GM12878 (cell line): ENCODE measurements around the gene RAPGEF1. TPM values are rescaled to one million over a fixed set of nuclear protein-coding genes. Genes with fewer than 3 reads are reported as not detected.

Experiments used
- BCL11A ChIP-seq: IDR thresholded peaks from 2 replicates; pipeline ENCODE4 v1.6.1; 2011; ENCODE audit warnings: low read depth, low read length
- CEBPB ChIP-seq, 2 experiments: fragments of 150-350 bp in 1 of 2; IDR thresholded peaks; 2 replicates each; pipeline ENCODE4 v1.6.1; 2012 to 2014; ENCODE audit warnings: low read depth in 2 of 2, low read length in 2 of 2, borderline replicate concordance in 1 of 2, inconsistent platforms in 1 of 2
- CHD2 ChIP-seq: IDR thresholded peaks from 2 replicates; pipeline ENCODE4 v1.6.1; 2011; ENCODE audit warnings: low read depth, low read length, improper control_type of control experiment, borderline replicate concordance
- CREB1 ChIP-seq: IDR thresholded peaks from 2 replicates; pipeline ENCODE4 v1.6.1; 2012; ENCODE audit warnings: low read depth, mild to moderate bottlenecking, inconsistent platforms
- DPF2 ChIP-seq: fragments of 450-650 bp; IDR thresholded peaks from 2 replicates; pipeline ENCODE4 v1.6.1; 2017; ENCODE audit warnings: mild to moderate bottlenecking
- EED ChIP-seq: sonication (generic); IDR thresholded peaks from 2 replicates; pipeline ENCODE4 v1.6.1; 2016; ENCODE audit warnings: antibody characterized with exemption, low read depth
- FOS ChIP-seq: IDR thresholded peaks from 3 replicates; pipeline ENCODE4 v1.6.1; 2011; ENCODE audit warnings: borderline replicate concordance; ENCODE audit not compliant: insufficient read length; ENCODE audit errors: extremely low read depth
- JUNB ChIP-seq: IDR thresholded peaks from 2 replicates; pipeline ENCODE4 v1.6.1; 2016; ENCODE audit warnings: antibody characterized with exemption, mild to moderate bottlenecking
- PML ChIP-seq: IDR thresholded peaks from 2 replicates; pipeline ENCODE4 v1.6.1; 2012; ENCODE audit warnings: low read length, inconsistent platforms
- SMARCA5 ChIP-seq: fragments of 450-650 bp; IDR thresholded peaks from 2 replicates; pipeline ENCODE4 v1.6.1; 2017; ENCODE audit warnings: mild to moderate bottlenecking
- TBL1XR1 ChIP-seq: IDR thresholded peaks from 2 replicates; pipeline ENCODE4 v1.6.1; 2012; ENCODE audit warnings: low read depth, low read length, improper control_type of control experiment
- WRNIP1 ChIP-seq: IDR thresholded peaks from 2 replicates; pipeline ENCODE4 v1.6.1; 2011; ENCODE audit warnings: low read depth, low read length, improper control_type of control experiment, borderline replicate concordance
- ZNF207 ChIP-seq: fragments of 450-650 bp; IDR thresholded peaks from 2 replicates; pipeline ENCODE4 v1.6.1; 2014; ENCODE audit warnings: antibody characterized with exemption, mild to moderate bottlenecking, borderline replicate concordance
- polyA plus RNA-seq, 11 experiments: library from polyadenylated mRNA; depleted of rRNA in 4 of 11; unstranded in 6 of 11; stranded (reverse) in 5 of 11; fragments of >200 nt; fragmentation: Nextera tagmentation in 4 of 11; fragmentation: Illumina TruSeq in 1 of 11; extraction: Ambion mirVana in 4 of 11; extraction: Trizol in 1 of 11; gene quantifications; 1 replicate in 1 of 11; 2 replicates in 10 of 11; pipeline versions ENCODE4 v1.2.1 to v1.2.3, GENCODE V29; 2011 to 2016; ENCODE audit warnings: inconsistent platforms in 2 of 11, missing spikeins in 2 of 11, low read depth in 1 of 11
- total RNA-seq, 4 experiments: library from RNA; depleted of rRNA in 3 of 4; stranded (reverse); fragments of >200 nt in 3 of 4; fragmentation: Illumina TruSeq in 1 of 4; extraction: Trizol in 1 of 4; gene quantifications; 2 replicates each; pipeline versions ENCODE4 v1.2.1 to v1.2.3, GENCODE V29; 2013 to 2021
- TF ChIP-seq, protein P1 (sequence below): fragments of 450-650 bp; formaldehyde crosslinking; IDR thresholded peaks from 2 replicates; pipeline ENCODE4 v1.4.0; 2020; ENCODE audit warnings: mild to moderate bottlenecking, moderate library complexity
- TF ChIP-seq, protein P2 (sequence below): IDR thresholded peaks from 2 replicates; pipeline ENCODE4 v1.6.1; 2011; ENCODE audit warnings: borderline replicate concordance, low read depth, mild to moderate bottlenecking, moderate library complexity, low read length; ENCODE audit not compliant: insufficient read depth, poor library complexity, severe bottlenecking
- TF ChIP-seq, protein P3 (sequence below): fragments of 450-650 bp; IDR thresholded peaks from 2 replicates; pipeline ENCODE4 v1.6.1; 2017; ENCODE audit warnings: borderline replicate concordance
- TF ChIP-seq, protein P4 (sequence below): fragments of 450-650 bp; formaldehyde crosslinking; IDR thresholded peaks from 2 replicates; pipeline ENCODE4 v1.4.0; 2022; ENCODE audit warnings: mild to moderate bottlenecking, moderate library complexity
- TF ChIP-seq, protein P5 (sequence below): fragments of 450-650 bp; IDR thresholded peaks from 2 replicates; pipeline ENCODE4 v1.6.1; 2016; ENCODE audit warnings: mild to moderate bottlenecking

The RAPGEF1 gene
- total and polyA plus RNA-seq, 10 of the 15 experiments (the other 5 are each of a cell fraction or from before 2014, with no cell fraction given): 0.42 to 113 (median 45.9) TPM

DNA sequence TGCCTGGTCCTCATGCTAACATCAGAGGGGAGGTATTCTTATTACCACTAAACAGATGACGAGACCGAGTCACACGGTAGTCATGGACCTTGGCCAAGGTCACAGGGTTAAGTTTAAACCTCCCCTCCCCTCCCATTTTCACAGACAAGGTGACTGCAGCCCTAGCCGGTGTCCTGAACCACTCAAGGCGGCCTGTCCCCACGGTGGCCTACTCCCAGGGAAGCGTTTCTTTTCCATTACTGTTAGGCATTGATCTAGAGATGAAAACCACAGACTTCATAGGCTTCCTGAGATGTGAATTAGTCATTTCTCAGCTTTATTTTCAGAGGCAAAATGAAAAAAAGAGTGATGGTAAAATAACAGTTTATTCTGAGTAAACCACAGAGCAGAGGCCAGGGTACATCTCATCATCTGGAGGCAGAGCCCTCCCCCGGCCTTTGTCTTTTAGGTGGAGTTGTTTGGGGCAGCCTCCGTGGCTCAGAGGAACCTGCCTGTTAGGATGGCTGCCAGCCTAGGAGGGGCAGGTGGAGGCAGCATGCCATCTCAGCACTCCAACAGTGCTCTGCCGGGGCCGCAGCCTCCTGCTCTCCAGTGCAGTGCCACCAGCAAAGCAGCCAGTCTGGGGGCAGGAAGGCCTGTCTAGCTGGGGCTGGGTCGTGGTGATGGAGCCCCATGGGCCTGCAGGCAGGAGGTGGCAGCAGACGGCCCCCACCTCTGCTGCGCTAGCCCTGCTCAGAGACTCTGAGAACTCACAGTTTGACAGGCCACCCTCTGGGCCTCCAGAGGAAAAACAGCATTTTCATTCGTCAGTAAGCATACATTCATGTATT, 71.2 kb downstream of the RAPGEF1 start (continued):
- peak; percentile 74 for TF ChIP-seq JUNB
- peak; percentile 60; the same call in 1 of the 2 replicates for TF ChIP-seq CHD2
- no peak for TF ChIP-seq PML
- no peak for TF ChIP-seq CEBPB (IDR thresholded peaks at IDR 0.05; ENCODE audit: borderline replicate concordance in 1 of 2, low read depth in 2 of 2, low read length in 2 of 2)
- no peak; the same call in 1 of the 2 replicates for TF ChIP-seq DPF2
- peak; percentile 45; the same call in 1 of the 2 replicates for TF ChIP-seq SMARCA5
- TF ChIP-seq WRNIP1: no peak
- no peak for TF ChIP-seq CREB1
- no peak for TF ChIP-seq FOS
- TF ChIP-seq, protein P1, sequence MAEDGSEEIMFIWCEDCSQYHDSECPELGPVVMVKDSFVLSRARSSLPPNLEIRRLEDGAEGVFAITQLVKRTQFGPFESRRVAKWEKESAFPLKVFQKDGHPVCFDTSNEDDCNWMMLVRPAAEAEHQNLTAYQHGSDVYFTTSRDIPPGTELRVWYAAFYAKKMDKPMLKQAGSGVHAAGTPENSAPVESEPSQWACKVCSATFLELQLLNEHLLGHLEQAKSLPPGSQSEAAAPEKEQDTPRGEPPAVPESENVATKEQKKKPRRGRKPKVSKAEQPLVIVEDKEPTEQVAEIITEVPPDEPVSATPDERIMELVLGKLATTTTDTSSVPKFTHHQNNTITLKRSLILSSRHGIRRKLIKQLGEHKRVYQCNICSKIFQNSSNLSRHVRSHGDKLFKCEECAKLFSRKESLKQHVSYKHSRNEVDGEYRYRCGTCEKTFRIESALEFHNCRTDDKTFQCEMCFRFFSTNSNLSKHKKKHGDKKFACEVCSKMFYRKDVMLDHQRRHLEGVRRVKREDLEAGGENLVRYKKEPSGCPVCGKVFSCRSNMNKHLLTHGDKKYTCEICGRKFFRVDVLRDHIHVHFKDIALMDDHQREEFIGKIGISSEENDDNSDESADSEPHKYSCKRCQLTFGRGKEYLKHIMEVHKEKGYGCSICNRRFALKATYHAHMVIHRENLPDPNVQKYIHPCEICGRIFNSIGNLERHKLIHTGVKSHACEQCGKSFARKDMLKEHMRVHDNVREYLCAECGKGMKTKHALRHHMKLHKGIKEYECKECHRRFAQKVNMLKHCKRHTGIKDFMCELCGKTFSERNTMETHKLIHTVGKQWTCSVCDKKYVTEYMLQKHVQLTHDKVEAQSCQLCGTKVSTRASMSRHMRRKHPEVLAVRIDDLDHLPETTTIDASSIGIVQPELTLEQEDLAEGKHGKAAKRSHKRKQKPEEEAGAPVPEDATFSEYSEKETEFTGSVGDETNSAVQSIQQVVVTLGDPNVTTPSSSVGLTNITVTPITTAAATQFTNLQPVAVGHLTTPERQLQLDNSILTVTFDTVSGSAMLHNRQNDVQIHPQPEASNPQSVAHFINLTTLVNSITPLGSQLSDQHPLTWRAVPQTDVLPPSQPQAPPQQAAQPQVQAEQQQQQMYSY (CRISPR knock-in tag): no peak
- TF ChIP-seq, protein P2, sequence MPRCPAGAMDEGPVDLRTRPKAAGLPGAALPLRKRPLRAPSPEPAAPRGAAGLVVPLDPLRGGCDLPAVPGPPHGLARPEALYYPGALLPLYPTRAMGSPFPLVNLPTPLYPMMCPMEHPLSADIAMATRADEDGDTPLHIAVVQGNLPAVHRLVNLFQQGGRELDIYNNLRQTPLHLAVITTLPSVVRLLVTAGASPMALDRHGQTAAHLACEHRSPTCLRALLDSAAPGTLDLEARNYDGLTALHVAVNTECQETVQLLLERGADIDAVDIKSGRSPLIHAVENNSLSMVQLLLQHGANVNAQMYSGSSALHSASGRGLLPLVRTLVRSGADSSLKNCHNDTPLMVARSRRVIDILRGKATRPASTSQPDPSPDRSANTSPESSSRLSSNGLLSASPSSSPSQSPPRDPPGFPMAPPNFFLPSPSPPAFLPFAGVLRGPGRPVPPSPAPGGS: peak; percentile 84
- TF ChIP-seq, protein P3, sequence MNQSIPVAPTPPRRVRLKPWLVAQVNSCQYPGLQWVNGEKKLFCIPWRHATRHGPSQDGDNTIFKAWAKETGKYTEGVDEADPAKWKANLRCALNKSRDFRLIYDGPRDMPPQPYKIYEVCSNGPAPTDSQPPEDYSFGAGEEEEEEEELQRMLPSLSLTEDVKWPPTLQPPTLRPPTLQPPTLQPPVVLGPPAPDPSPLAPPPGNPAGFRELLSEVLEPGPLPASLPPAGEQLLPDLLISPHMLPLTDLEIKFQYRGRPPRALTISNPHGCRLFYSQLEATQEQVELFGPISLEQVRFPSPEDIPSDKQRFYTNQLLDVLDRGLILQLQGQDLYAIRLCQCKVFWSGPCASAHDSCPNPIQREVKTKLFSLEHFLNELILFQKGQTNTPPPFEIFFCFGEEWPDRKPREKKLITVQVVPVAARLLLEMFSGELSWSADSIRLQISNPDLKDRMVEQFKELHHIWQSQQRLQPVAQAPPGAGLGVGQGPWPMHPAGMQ: no peak
- TF ChIP-seq BCL11A: peak; percentile 23; the same call in 1 of the 2 replicates
- TF ChIP-seq, protein P4, sequence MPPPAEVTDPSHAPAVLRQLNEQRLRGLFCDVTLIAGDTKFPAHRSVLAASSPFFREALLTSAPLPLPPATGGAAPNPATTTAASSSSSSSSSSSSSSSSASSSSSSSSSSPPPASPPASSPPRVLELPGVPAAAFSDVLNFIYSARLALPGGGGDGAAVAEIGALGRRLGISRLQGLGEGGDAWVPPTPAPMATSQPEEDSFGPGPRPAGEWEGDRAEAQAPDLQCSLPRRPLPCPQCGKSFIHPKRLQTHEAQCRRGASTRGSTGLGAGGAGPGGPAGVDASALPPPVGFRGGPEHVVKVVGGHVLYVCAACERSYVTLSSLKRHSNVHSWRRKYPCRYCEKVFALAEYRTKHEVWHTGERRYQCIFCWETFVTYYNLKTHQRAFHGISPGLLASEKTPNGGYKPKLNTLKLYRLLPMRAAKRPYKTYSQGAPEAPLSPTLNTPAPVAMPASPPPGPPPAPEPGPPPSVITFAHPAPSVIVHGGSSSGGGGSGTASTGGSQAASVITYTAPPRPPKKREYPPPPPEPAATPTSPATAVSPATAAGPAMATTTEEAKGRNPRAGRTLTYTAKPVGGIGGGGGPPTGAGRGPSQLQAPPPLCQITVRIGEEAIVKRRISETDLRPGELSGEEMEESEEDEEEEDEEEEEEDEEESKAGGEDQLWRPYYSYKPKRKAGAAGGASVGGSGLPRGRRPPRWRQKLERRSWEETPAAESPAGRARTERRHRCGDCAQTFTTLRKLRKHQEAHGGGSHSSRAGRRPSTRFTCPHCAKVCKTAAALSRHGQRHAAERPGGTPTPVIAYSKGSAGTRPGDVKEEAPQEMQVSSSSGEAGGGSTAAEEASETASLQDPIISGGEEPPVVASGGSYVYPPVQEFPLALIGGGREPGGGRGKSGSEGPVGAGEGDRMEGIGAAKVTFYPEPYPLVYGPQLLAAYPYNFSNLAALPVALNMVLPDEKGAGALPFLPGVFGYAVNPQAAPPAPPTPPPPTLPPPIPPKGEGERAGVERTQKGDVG: no peak
- no peak for TF ChIP-seq ZNF207
- TF ChIP-seq, protein P5, sequence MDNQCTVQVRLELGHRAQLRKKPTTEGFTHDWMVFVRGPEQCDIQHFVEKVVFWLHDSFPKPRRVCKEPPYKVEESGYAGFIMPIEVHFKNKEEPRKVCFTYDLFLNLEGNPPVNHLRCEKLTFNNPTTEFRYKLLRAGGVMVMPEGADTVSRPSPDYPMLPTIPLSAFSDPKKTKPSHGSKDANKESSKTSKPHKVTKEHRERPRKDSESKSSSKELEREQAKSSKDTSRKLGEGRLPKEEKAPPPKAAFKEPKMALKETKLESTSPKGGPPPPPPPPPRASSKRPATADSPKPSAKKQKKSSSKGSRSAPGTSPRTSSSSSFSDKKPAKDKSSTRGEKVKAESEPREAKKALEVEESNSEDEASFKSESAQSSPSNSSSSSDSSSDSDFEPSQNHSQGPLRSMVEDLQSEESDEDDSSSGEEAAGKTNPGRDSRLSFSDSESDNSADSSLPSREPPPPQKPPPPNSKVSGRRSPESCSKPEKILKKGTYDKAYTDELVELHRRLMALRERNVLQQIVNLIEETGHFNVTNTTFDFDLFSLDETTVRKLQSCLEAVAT: no peak
- no peak; the same call in 1 of the 2 replicates for TF ChIP-seq TBL1XR1
- peak; percentile 96 for TF ChIP-seq EED
